Gastroesophageal sphincter (tissue), 3 donors: ENCODE results near the gene RAP1GAP.

ENCODE experiments used
- EP300 ChIP-seq: sonication (generic); formaldehyde crosslinking; IDR thresholded peaks from one replicate; pipeline ENCODE4 v1.6.1; 2017; ENCODE audit warnings: antibody characterized with exemption, mild to moderate bottlenecking
- POLR2A ChIP-seq, 2 donors: fragments of 450-650 bp; IDR thresholded peaks; one replicate each; pipeline ENCODE4 v1.6.1; 2017; ENCODE audit warnings: antibody characterized with exemption in 2 of 2, mild to moderate bottlenecking in 2 of 2, moderate library complexity in 1 of 2
- POLR2AphosphoS5 ChIP-seq: sonication (generic); formaldehyde crosslinking; IDR thresholded peaks from one replicate; pipeline ENCODE4 v1.6.1; 2017; ENCODE audit warnings: antibody characterized with exemption
- TF ChIP-seq, protein P1 (sequence below), 4 experiments: fragments of 200-600 bp in 2 of 4; fragments of 450-650 bp in 2 of 4; sonication (generic) in 1 of 4; IDR thresholded peaks; one replicate each; pipeline ENCODE4 v1.5.1; 2017 to 2019; ENCODE audit warnings: antibody characterized with exemption in 4 of 4, mild to moderate bottlenecking in 2 of 4, moderate library complexity in 2 of 4

DNA sequence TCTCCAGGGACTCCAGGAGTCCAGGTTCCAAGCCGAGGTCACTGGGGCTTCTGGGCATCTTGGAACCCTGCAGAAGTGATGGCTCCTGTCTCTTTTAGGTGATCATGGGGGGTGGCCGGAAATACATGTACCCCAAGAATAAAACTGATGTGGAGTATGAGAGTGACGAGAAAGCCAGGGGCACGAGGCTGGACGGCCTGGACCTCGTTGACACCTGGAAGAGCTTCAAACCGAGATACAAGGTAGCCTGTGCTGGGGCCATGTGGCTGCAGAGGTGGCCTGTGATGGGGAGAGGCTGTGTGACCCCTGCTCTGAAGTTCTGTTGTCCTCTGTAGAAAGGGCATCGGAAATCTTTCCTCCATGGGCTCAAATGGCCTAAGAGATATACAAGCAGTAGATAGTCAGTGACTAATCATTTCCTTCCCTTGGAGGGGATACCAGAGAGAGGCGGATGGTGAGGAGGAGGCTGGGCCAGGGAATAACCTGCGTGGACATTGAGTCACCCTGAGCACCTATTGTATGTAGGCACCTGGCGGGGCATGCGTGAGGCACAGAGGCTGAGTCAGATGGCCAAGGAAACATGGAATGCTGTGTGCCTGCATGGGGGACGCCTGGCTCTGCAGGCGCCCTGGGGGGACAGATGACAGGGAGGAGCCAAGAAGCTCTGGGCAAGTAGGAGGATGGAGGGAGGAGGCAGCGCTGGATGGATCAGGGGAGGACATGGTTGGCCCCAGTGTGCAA lies 101.0 kb downstream of the RAP1GAP start:
- TF ChIP-seq, protein P1, sequence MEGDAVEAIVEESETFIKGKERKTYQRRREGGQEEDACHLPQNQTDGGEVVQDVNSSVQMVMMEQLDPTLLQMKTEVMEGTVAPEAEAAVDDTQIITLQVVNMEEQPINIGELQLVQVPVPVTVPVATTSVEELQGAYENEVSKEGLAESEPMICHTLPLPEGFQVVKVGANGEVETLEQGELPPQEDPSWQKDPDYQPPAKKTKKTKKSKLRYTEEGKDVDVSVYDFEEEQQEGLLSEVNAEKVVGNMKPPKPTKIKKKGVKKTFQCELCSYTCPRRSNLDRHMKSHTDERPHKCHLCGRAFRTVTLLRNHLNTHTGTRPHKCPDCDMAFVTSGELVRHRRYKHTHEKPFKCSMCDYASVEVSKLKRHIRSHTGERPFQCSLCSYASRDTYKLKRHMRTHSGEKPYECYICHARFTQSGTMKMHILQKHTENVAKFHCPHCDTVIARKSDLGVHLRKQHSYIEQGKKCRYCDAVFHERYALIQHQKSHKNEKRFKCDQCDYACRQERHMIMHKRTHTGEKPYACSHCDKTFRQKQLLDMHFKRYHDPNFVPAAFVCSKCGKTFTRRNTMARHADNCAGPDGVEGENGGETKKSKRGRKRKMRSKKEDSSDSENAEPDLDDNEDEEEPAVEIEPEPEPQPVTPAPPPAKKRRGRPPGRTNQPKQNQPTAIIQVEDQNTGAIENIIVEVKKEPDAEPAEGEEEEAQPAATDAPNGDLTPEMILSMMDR (IDR thresholded peaks at IDR 0.05) = no peak
- TF ChIP-seq POLR2A (IDR thresholded peaks at IDR 0.05) (no peak), EP300 (no peak), POLR2AphosphoS5 (no peak)
